OCI-LY7 (cell line): ENCODE data around the gene FBRSL1. TPM values are rescaled to one million over a fixed set of nuclear protein-coding genes. Genes with fewer than 3 reads are reported as not detected.

Experiments used
- BruUV-seq: library from RNA; stranded (reverse); fragments of 400-500 nt; replicated peaks from 2 replicates; lab custom pipeline; 2021; lab: Mats Ljungman, UMichigan
- CTCF ChIA-PET: fragments of 300-600 bp; sonication (Branson Sonifier 250); formaldehyde crosslinking; loops from one replicate; lab custom pipeline; 2022; ENCODE audit warnings: antibody characterized with exemption; ENCODE audit not compliant: unreplicated experiment; lab: Charles Lee
- POLR2A ChIA-PET: fragments of 300-600 bp; sonication (Branson Sonifier 250); formaldehyde crosslinking; loops from one replicate; lab custom pipeline; 2022; ENCODE audit warnings: antibody characterized with exemption; lab: Charles Lee
- DNase-seq: peaks from one replicate; pipeline ENCODE4 v3.0.0-alpha.2; 2015; ENCODE audit warnings: low spot score
- H2AFZ ChIP-seq: fragments of 200-600 bp; sonication (generic), shearing (Covaris generic); 2 replicates; pipeline ENCODE4 v1.6.1; 2014; ENCODE audit warnings: mild to moderate bottlenecking, antibody characterized with exemption, low read length, moderate library complexity
- H3K27ac ChIP-seq: fragments of 200-600 bp; sonication (generic); 2 replicates; pipeline ENCODE4 v1.5.1; 2014; ENCODE audit warnings: mixed run types, low read depth, mild to moderate bottlenecking, moderate library complexity, low read length, inconsistent platforms; ENCODE audit not compliant: poor library complexity, severe bottlenecking
- H3K36me3 ChIP-seq: fragments of 200-600 bp; sonication (generic); 2 replicates; pipeline ENCODE4 v1.6.1; 2014; ENCODE audit warnings: mild to moderate bottlenecking, antibody characterized with exemption, low read length, moderate library complexity, mixed read lengths; ENCODE audit not compliant: insufficient read depth
- H3K4me1 ChIP-seq: fragments of 200-600 bp; sonication (generic); 2 replicates; pipeline ENCODE4 v1.5.1; 2014; ENCODE audit warnings: mild to moderate bottlenecking, low read length; ENCODE audit not compliant: insufficient read depth, poor library complexity, severe bottlenecking
- H3K4me2 ChIP-seq: fragments of 200-600 bp; sonication (generic); 2 replicates; pipeline ENCODE4 v1.6.1; 2014; ENCODE audit warnings: mild to moderate bottlenecking, low read length
- H3K4me3 ChIP-seq: fragments of 200-600 bp; sonication (generic); 2 replicates; pipeline ENCODE4 v1.5.1; 2014; ENCODE audit warnings: mild to moderate bottlenecking, low read depth, low read length; ENCODE audit not compliant: poor library complexity, severe bottlenecking
- H3K79me2 ChIP-seq: fragments of 200-600 bp; sonication (generic); 2 replicates; pipeline ENCODE4 v1.6.1; 2016; ENCODE audit warnings: low read depth, mild to moderate bottlenecking, low read length, moderate library complexity, mixed read lengths; ENCODE audit not compliant: insufficient read depth
- H3K9me2 ChIP-seq: fragments of 200-600 bp; sonication (generic); 2 replicates; pipeline ENCODE4 v1.6.1; 2016; ENCODE audit warnings: mild to moderate bottlenecking, low read length, mixed read lengths; ENCODE audit not compliant: insufficient read depth
- H3K9me3 ChIP-seq: fragments of 200-600 bp; sonication (generic); 2 replicates; pipeline ENCODE4 v1.6.1; 2014; ENCODE audit warnings: mild to moderate bottlenecking, mixed run types, low read length, mixed read lengths
- H4K20me1 ChIP-seq: fragments of 200-600 bp; sonication (generic); 2 replicates; pipeline ENCODE4 v1.6.1; 2014; ENCODE audit warnings: mild to moderate bottlenecking, antibody characterized with exemption, low read length, moderate library complexity, mixed read lengths; ENCODE audit not compliant: insufficient read depth
- EZH2phosphoT487 ChIP-seq: fragments of 200-600 bp; sonication (generic); IDR thresholded peaks from 2 replicates; pipeline ENCODE4 v1.6.1; 2018; ENCODE audit warnings: low read depth, borderline replicate concordance, mild to moderate bottlenecking, mixed run types, antibody characterized with exemption, low read length, moderate library complexity, mixed read lengths
- intact Hi-C: fragments of 100-400 bp; cut with micrococcal nuclease; formaldehyde crosslinking; loops from one replicate; pipeline ENCODE4 v1.10.0; 2022; ENCODE audit not compliant: unreplicated experiment
- total RNA-seq, 2 experiments: library from RNA; depleted of rRNA in 1 of 2; stranded (reverse); fragments of >200 nt in 1 of 2; shearing (Covaris generic) in 1 of 2; gene quantifications; 2 replicates each; pipeline ENCODE4 v1.2.3, GENCODE V29; 2014 to 2022
- TF ChIP-seq, protein P1 (sequence below): fragments of 200-600 bp; sonication (generic); conservative IDR thresholded peaks from 2 replicates; pipeline ENCODE4 v1.5.1; 2014; ENCODE audit warnings: mild to moderate bottlenecking, antibody characterized with exemption, low read length, moderate library complexity, mixed read lengths

The FBRSL1 gene
- total RNA-seq, 2 experiments from 2014 or later = 24.6 to 87.8 TPM

DNA sequence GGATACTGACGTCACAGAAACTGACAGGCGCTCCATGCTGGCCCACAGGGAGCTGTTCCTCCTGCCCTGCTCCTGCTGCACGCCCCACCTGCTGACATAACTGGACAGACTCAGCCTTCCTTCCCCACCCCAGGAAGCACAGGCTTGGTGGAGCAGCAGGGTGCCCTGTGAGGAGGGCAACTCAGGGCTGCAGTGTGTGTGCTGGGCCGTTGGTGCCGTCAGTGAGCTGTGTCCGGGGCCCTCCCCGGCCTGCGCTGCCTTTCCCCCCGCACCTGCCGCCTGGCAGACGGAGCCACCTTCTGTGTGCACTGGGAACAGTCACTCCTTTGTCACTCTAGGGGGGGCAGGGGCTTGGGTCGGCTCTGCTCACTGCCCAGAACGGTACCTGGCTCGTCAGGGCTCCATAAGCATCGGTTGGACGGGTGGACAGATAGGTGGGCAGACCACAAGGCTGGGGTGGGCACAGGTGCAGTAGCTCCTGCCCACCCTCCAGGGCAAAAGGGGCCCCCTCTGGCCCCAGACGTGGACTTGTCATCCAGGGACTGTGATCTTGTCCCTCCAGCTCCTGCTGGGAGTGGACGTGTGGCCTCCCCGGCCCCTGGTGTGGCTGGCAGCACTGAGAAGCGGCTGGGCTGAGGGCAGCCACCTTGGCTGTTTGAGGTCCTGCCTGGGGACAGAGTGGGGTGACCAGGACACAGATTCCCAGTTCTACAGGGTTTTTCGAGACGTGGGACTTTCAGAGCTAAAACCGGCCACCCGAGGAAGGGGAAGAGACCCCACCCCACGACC is 32.8 kb downstream of the FBRSL1 start:
- Histone ChIP-seq H3K4me3 (no peak overlapping the region), H2AFZ (no peak overlapping the region), H3K79me2 (no peaks in the 10 kb centered on the region), H3K36me3 (no peaks in the 10 kb centered on the region), H3K4me2 (no peak overlapping the region), H3K4me1 (no peaks in the 10 kb centered on the region), H4K20me1 (no peaks in the 10 kb centered on the region; the same call in 1 of the 2 replicates), H3K9me3 (no peaks in the 10 kb centered on the region), H3K27ac (no peak overlapping the region), H3K9me2 (no peaks in the 10 kb centered on the region)
- no TSS peak for BruUV-seq
- TF ChIP-seq, protein P1, sequence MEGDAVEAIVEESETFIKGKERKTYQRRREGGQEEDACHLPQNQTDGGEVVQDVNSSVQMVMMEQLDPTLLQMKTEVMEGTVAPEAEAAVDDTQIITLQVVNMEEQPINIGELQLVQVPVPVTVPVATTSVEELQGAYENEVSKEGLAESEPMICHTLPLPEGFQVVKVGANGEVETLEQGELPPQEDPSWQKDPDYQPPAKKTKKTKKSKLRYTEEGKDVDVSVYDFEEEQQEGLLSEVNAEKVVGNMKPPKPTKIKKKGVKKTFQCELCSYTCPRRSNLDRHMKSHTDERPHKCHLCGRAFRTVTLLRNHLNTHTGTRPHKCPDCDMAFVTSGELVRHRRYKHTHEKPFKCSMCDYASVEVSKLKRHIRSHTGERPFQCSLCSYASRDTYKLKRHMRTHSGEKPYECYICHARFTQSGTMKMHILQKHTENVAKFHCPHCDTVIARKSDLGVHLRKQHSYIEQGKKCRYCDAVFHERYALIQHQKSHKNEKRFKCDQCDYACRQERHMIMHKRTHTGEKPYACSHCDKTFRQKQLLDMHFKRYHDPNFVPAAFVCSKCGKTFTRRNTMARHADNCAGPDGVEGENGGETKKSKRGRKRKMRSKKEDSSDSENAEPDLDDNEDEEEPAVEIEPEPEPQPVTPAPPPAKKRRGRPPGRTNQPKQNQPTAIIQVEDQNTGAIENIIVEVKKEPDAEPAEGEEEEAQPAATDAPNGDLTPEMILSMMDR = no peak
- ChIA-PET POLR2A (no interaction called here), CTCF (interaction anchor here (0.6 kb wide), 1 partner anchor 170 kb away, joined by 4 read pairs; no protein-coding TSS in a partner anchor)
- no peak for DNase-seq
- intact Hi-C loops = loop anchor here (5.0 kb wide), 1 partner anchor 90 kb away; no protein-coding TSS in a partner anchor

DNA sequence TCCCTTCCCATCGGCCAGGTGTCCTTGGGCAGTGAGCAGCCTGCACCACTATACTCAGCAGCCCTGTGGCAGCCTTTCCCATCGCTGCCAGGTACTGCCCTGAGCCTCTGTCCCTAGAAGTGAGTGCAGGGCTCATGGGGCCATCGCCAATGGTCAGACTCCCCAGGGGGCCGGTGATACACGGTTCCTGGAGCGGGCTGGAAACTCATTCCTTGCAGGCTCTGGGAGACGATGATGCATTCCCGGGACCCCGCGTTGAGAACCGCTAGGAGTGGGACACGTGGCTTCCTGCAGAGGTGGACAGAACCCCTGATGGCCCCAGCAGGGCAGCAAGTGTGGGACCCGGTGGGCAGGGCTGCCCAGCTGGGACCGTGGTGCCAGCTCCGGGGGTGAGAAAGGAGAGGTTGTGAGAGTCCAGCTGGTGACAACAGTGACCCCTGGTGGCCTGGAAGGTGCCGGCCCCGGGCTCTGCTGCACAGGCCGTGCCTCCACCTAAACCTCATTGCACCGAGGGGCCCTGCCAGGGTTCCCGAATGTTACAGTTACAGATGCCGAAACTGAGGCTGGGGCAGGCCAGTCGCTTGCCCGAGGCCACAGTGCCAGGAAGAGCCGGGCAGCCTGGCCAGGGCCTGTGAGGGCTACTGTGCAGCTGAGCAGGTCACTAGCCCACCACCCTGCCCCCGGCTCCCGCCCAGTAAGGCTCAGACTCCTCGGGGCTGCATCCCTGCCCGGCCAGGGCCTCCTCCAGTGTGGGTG is 33.8 kb downstream of the FBRSL1 start:
- no peaks in the 10 kb centered on the region for H3K36me3 ChIP-seq
- no peak overlapping the region for H3K27ac ChIP-seq
- H3K79me2 ChIP-seq = no peaks in the 10 kb centered on the region
- H3K9me3 ChIP-seq = no peaks in the 10 kb centered on the region
- no peak overlapping the region for H2AFZ ChIP-seq
- no peak overlapping the region for H3K4me2 ChIP-seq
- no peak overlapping the region for H3K4me3 ChIP-seq
- no peaks in the 10 kb centered on the region for H3K4me1 ChIP-seq
- TF ChIP-seq EZH2phosphoT487 = no peak
- TF ChIP-seq, protein P1 = peak; percentile 85
- intact Hi-C loops = loop anchor here (1.0 to 5.0 kb wide), 2 partner anchors 91 to 108 kb away; no protein-coding TSS in a partner anchor
- ChIA-PET CTCF (interaction anchor here (0.6 kb wide), 1 partner anchor 107 kb away, joined by 3 read pairs; no protein-coding TSS in a partner anchor), POLR2A (no interaction called here)
- H3K9me2 ChIP-seq = no peaks in the 10 kb centered on the region
- no TSS peak for BruUV-seq
- peak; percentile 59 for DNase-seq
- no peaks in the 10 kb centered on the region; the same call in 1 of the 2 replicates for H4K20me1 ChIP-seq
